Upper lobe of left lung (tissue), 6 donors: ENCODE results near the gene ATP2A3. TPM values are rescaled to one million over a fixed set of nuclear protein-coding genes. Genes with fewer than 3 reads are reported as not detected.

ENCODE experiments used
- ATAC-seq, 2 donors: fragments of 200-7000 bp; cut with Tn5 transposase; one replicate each; pipeline ENCODE4 v1.9.1; 2022; ENCODE audit warnings: mild to moderate bottlenecking in 2 of 2, moderate library complexity in 2 of 2; ENCODE audit not compliant: low FRiP score in 2 of 2
- DNase-seq, 2 donors: peaks; one replicate each; pipeline ENCODE4 v3.0.0-alpha.2; 2019 to 2020
- H3K27ac ChIP-seq, 4 donors: fragments of 200-600 bp; sonication (generic); one replicate each; pipeline ENCODE4 v1.5.1; 2016 to 2019
- H3K27me3 ChIP-seq, 4 donors: fragments of 200-600 bp; sonication (generic); one replicate each; pipeline ENCODE4 v1.5.1; 2017 to 2019
- H3K36me3 ChIP-seq, 4 donors: fragments of 200-600 bp; sonication (generic); one replicate each; pipeline ENCODE4 v1.5.1; 2016 to 2019
- H3K4me1 ChIP-seq, 4 donors: fragments of 200-600 bp; sonication (generic); one replicate each; pipeline ENCODE4 v1.5.1; 2018 to 2019
- H3K4me3 ChIP-seq, 4 donors: fragments of 200-600 bp; sonication (generic); one replicate each; pipeline ENCODE4 v1.5.1; 2017 to 2019; ENCODE audit warnings: mild to moderate bottlenecking in 2 of 4, moderate library complexity in 1 of 4
- H3K9me3 ChIP-seq, 4 donors: fragments of 200-600 bp; sonication (generic); one replicate each; pipeline ENCODE4 v1.5.1; 2018 to 2019
- EP300 ChIP-seq, 4 donors: sonication (generic); formaldehyde crosslinking; IDR thresholded peaks; one replicate each; pipeline ENCODE4 v1.5.1; 2017; ENCODE audit warnings: antibody characterized with exemption in 4 of 4, control low read depth in 2 of 4
- POLR2A ChIP-seq, 4 donors: fragments of 450-650 bp; IDR thresholded peaks; one replicate each; pipeline ENCODE4 v1.5.1; 2016 to 2017; ENCODE audit warnings: antibody characterized with exemption in 4 of 4, mild to moderate bottlenecking in 2 of 4
- POLR2AphosphoS5 ChIP-seq, 2 donors: sonication (generic); formaldehyde crosslinking; IDR thresholded peaks; one replicate each; pipeline ENCODE4 v1.5.1; 2017; ENCODE audit warnings: antibody characterized with exemption in 2 of 2
- WGBS, 2 donors: methylation state at CpG; one replicate each; pipeline ENCODE4 v1.1.5; 2017 to 2018; 5-methylcytosine and 5-hydroxymethylcytosine counted together
- total RNA-seq, 6 donors: library from RNA; depleted of rRNA in 4 of 6; stranded (reverse); fragments of >200 nt in 4 of 6; gene quantifications; one replicate each; pipeline versions ENCODE4 v1.1.0 to v1.2.1, GENCODE V29; 2016 to 2021
- TF ChIP-seq, protein P1 (sequence below), 6 experiments: fragments of 450-650 bp in 4 of 6; fragments of 200-600 bp in 2 of 6; sonication (generic) in 2 of 6; IDR thresholded peaks; one replicate each; pipeline ENCODE4 v1.5.1; 2016 to 2019; ENCODE audit warnings: antibody characterized with exemption in 6 of 6
- donor health status: DM: no; HTN: no; CAD: no; lungs with moderate emphysema.
- donor health status: DM: no; HTN: yes; CAD: no; lungs with severe emphysema.

The ATP2A3 gene
- total RNA-seq, 6 donors from 2014 or later = 27.9 to 82.8 (median 41.4) TPM

DNA sequence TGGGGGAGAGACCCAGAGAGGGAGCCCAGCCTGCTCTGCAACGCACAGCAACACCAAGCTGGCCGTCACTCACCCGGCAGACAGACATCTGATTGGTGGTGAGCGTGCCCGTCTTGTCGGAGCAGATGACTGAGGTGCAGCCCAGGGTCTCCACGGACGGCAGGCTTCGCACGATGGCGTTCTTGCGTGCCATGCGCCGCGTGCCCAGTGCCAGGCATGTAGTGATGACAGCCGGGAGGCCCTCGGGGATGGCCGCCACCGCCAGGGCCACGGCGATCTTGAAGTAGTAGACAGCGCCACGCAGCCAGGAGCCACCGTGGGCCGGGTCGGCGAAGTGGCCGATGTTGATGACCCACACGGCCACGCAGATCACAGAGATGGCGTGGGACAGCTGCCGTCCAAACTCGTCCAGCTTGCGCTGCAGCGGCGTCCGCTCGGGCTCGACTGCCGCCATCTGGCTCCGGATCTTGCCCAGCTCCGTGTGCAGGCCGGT lies 16.9 kb downstream of the ATP2A3 start:
- peak in 1 of 2 donors; percentile 82 for DNase-seq
- TF ChIP-seq, protein P1, sequence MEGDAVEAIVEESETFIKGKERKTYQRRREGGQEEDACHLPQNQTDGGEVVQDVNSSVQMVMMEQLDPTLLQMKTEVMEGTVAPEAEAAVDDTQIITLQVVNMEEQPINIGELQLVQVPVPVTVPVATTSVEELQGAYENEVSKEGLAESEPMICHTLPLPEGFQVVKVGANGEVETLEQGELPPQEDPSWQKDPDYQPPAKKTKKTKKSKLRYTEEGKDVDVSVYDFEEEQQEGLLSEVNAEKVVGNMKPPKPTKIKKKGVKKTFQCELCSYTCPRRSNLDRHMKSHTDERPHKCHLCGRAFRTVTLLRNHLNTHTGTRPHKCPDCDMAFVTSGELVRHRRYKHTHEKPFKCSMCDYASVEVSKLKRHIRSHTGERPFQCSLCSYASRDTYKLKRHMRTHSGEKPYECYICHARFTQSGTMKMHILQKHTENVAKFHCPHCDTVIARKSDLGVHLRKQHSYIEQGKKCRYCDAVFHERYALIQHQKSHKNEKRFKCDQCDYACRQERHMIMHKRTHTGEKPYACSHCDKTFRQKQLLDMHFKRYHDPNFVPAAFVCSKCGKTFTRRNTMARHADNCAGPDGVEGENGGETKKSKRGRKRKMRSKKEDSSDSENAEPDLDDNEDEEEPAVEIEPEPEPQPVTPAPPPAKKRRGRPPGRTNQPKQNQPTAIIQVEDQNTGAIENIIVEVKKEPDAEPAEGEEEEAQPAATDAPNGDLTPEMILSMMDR (IDR thresholded peaks at IDR 0.05) = no peak
- no peak for TF ChIP-seq EP300 (IDR thresholded peaks at IDR 0.05)
- no peak for TF ChIP-seq POLR2AphosphoS5 (IDR thresholded peaks at IDR 0.05)
- no peak for TF ChIP-seq POLR2A (IDR thresholded peaks at IDR 0.05)
- H3K27me3 ChIP-seq = no peaks in the 10 kb centered on the region
- no peak overlapping the region for H3K4me3 ChIP-seq
- peaks cover 7 to 16% (median 11%) of the 10 kb centered on the region in 4 donors for H3K4me1 ChIP-seq
- H3K9me3 ChIP-seq = no peaks in the 10 kb centered on the region
- no peak overlapping the region for H3K27ac ChIP-seq
- ATAC-seq = no peak
- WGBS, 2 donors = 96% methylated on average over 18 to 43 of the region's 43 CpGs
- peaks cover 0 to 51% (median 16%) of the 10 kb centered on the region in 4 donors for H3K36me3 ChIP-seq

DNA sequence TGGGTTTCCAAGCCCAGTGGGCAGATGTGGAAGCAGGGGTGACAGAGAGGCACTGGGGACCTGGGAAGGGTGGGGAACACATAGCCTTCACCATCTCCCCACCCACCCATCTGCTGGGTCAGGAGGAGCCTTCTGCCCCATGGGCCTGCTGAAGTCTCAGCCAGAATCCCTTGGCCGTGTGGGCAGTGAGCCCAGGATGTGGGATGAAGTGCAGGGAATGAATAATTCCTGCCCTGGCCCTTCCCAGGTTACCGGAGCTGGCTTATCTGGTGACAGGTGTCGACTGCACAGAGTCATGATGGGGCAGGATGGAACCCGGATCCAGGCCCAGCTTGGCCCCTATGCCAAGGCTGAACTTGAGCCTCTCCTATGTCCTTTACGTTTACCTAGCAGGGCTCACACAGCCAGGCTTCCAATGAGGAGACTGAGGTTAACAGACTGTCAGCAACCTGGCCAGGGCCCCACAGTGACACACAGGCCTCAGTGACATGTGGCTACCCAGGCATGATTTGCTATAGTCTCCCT lies 17.5 kb downstream of the ATP2A3 start:
- ATAC-seq (no peak), DNase-seq (no peak)
- H3K27me3 ChIP-seq = no peaks in the 10 kb centered on the region
- peaks cover 7 to 16% (median 11%) of the 10 kb centered on the region in 4 donors for H3K4me1 ChIP-seq
- peaks cover 0 to 57% (median 21%) of the 10 kb centered on the region in 4 donors for H3K36me3 ChIP-seq
- H3K27ac ChIP-seq = no peak overlapping the region
- 84 to 93% methylated on average over 2 to 5 of the region's 5 CpGs for WGBS, 2 donors
- no peak for TF ChIP-seq EP300 (IDR thresholded peaks at IDR 0.05)
- TF ChIP-seq, protein P1 (IDR thresholded peaks at IDR 0.05) = no peak
- no peak for TF ChIP-seq POLR2A (IDR thresholded peaks at IDR 0.05)
- no peak for TF ChIP-seq POLR2AphosphoS5 (IDR thresholded peaks at IDR 0.05)
- H3K9me3 ChIP-seq = no peaks in the 10 kb centered on the region
- H3K4me3 ChIP-seq = no peak overlapping the region

DNA sequence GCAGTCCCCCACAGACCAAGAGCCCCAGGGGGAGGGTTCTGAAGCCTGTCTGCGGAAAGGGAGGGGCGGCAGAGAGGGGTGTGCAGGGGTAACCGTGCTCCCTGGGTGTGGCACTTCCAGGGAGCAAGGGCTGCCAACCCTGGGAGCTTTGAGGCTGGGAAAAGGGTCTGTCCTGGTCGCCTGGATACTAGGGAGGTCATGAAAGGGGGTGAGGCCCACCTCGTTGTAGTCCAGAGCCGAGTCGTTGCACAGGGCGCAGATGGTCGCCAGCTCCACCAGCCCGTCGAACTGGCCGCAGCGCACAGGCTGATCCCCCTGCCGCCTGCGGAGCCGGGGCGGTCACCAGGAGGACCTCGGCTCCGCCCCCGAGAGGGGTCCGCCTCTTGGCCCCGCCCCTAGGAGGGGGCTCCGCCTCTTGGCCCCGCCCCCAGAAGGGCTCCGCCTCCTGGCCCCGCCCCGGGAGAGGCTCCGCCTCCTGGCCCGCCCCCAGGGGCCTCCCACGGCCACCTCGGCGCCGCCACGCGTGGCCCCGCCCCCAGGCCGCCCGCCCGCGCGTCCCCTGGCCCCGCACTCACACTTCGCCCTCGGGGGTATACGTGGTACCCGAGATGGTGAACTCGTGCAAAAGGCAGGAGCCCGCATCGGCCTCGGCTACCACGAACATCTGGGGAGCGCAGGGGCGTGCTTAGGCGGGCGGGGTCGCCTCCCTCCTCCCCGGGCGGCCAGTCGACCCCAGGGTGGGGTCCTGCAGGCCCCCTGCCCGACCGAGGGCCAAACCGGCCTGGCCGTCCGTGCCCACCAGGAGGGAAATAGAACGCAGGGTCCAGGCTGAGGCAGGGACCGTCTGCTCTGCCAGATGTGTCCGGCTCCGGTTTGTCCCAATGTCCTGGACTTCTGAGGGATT lies 19.5 kb downstream of the ATP2A3 start:
- H3K4me1 ChIP-seq = peaks cover 7 to 16% (median 11%) of the 10 kb centered on the region in 4 donors
- peak overlapping the region in 3 of 4 donors; percentile 28 to 43 (median 33) for H3K4me3 ChIP-seq
- H3K9me3 ChIP-seq = no peaks in the 10 kb centered on the region
- DNase-seq = peak; percentile 63 to 93
- H3K36me3 ChIP-seq = peaks cover 4 to 59% (median 26%) of the 10 kb centered on the region in 4 donors
- 63 to 70% methylated on average over 19 to 50 of the region's 68 CpGs for WGBS, 2 donors
- TF ChIP-seq EP300 (IDR thresholded peaks at IDR 0.05) = no peak
- ATAC-seq = peak; percentile 80 to 96
- peak overlapping the region in 1 of 4 donors; percentile 64 for H3K27ac ChIP-seq
- no peaks in the 10 kb centered on the region for H3K27me3 ChIP-seq

DNA sequence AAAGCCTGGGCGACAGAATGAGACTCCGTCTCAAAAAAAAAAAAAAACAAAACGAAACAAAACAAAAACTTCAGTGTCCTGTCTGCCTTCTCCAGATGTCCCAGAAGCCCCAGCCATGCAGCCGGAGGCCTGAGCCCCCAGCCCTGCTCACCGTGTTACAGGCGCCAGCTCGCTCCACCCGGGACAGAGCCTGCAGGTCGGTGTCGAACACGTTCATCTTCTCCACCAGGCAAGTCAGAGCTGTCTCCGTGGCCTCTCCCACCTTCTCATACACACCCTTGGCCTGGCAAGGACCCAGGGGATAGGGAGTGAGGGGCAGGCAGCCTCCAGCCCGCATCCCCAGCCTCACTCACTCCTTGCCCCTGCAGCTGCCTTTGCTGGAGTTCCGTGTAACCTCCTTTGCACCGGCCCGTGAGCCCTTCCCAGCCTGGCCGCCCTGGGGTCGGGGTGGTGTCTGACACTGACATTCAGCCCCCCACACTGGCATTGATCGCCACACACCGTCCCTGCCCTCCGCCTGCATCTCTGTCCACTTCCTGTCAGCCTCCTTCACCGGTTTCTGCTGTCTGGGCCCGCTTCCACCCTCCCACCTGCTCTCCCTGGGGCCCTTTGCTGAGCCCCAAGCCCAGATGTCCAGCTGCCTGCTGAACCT lies 20.9 kb downstream of the ATP2A3 start:
- H3K36me3 ChIP-seq = peaks cover 4 to 58% (median 27%) of the 10 kb centered on the region in 4 donors
- TF ChIP-seq, protein P1 (IDR thresholded peaks at IDR 0.05) = no peak
- TF ChIP-seq POLR2A (IDR thresholded peaks at IDR 0.05) = no peak
- no peak for TF ChIP-seq EP300 (IDR thresholded peaks at IDR 0.05)
- no peak for TF ChIP-seq POLR2AphosphoS5 (IDR thresholded peaks at IDR 0.05)
- WGBS, 2 donors = 84 to 95% methylated on average over 21 to 22 of the region's 23 CpGs

More for the DNA sequence above, 20.9 kb downstream of the ATP2A3 start:
- ATAC-seq (no peak), DNase-seq (no peak)
- Histone ChIP-seq H3K9me3 (no peaks in the 10 kb centered on the region), H3K4me3 (no peak overlapping the region), H3K27me3 (no peaks in the 10 kb centered on the region), H3K27ac (peak overlapping the region in 1 of 4 donors; percentile 33), H3K4me1 (peaks cover 7 to 16% (median 11%) of the 10 kb centered on the region in 4 donors)
